Ovary (tissue), 9 donors: ENCODE measurements around the gene CACNA1C. TPM values are rescaled to one million over a fixed set of nuclear protein-coding genes. Genes with fewer than 3 reads are reported as not detected.

Experiments
- DNase-seq, 5 donors: peaks; one replicate each; pipeline ENCODE4 v3.0.0-alpha.2; 2019 to 2020
- H3K27ac ChIP-seq, 2 donors: fragments of 200-600 bp; one replicate each; pipeline versions ENCODE4 v1.5.1 to v1.8.0; 2019 to 2022
- H3K27me3 ChIP-seq: fragments of 200-600 bp; one replicate; pipeline ENCODE4 v1.8.0; 2022
- H3K36me3 ChIP-seq: fragments of 200-600 bp; sonication (generic); one replicate; pipeline ENCODE4 v1.5.1; 2019
- H3K4me1 ChIP-seq: one replicate; pipeline ENCODE4 v1.8.1; 2013; ENCODE audit warnings: mild to moderate bottlenecking, moderate library complexity; ENCODE audit not compliant: insufficient read depth
- H3K4me3 ChIP-seq: fragments of 200-600 bp; sonication (generic); one replicate; pipeline ENCODE4 v1.5.1; 2017
- H3K9me3 ChIP-seq, 2 donors: fragments of 200-600 bp in 1 of 2; sonication (generic) in 1 of 2; one replicate each; pipeline versions ENCODE4 v1.5.1 to v1.8.1; 2013 to 2019; ENCODE audit warnings: mild to moderate bottlenecking in 1 of 2, moderate library complexity in 1 of 2
- CTCF ChIP-seq, 3 donors: fragments of 450-650 bp in 2 of 3; fragments of 200-600 bp in 1 of 3; IDR thresholded peaks; one replicate each; pipeline versions ENCODE4 v1.5.1 to v1.8.0; 2016 to 2022; ENCODE audit warnings: antibody characterized with exemption in 3 of 3, mild to moderate bottlenecking in 1 of 3
- EP300 ChIP-seq: sonication (generic); formaldehyde crosslinking; IDR thresholded peaks from one replicate; pipeline ENCODE4 v1.6.1; 2017; ENCODE audit warnings: antibody characterized with exemption
- POLR2A ChIP-seq: fragments of 450-650 bp; IDR thresholded peaks from one replicate; pipeline ENCODE4 v1.6.1; 2017; ENCODE audit warnings: antibody characterized with exemption, mild to moderate bottlenecking, moderate library complexity
- WGBS, 3 donors: extraction: QIAGEN DNeasy Blood & Tissue Kit in 1 of 3; methylation state at CpG; one replicate each; pipeline versions ENCODE4 v1.1.5 to v1.1.7; 2013 to 2017; 5-methylcytosine and 5-hydroxymethylcytosine counted together
- intact Hi-C, 4 donors: fragments of 100-400 bp; cut with DNase I; formaldehyde crosslinking; loops; one replicate each; pipeline versions ENCODE4 v1.11.0 to v1.15.1; 2022 to 2023
- polyA plus RNA-seq, 2 donors: library from polyadenylated mRNA; stranded (reverse); fragments of 200-250 nt in 1 of 2; fragments of 350-450 nt in 1 of 2; fragmentation: Illumina TruSeq in 1 of 2; extraction: RNeasy Lipid Tissue Mini Kit (QIAGEN cat#74804) in 1 of 2; gene quantifications; one replicate each; pipeline ENCODE4 v1.2.3, GENCODE V29; 2013 to 2014
- total RNA-seq, 7 donors: library from RNA; depleted of rRNA in 2 of 7; stranded (reverse); fragments of >200 nt in 2 of 7; fragmentation: NEBNext Ultra II Directional in 3 of 7; extraction: Animal tissue kit (Norgen Biotek cat#: 25700) in 3 of 7; gene quantifications; one replicate each; pipeline versions ENCODE4 v1.1.0 to v1.2.4, GENCODE V29; 2016 to 2023
- donor health status: DM: no; HTN: no; CAD: no; lungs with moderate emphysema.
- donor health status: DM: no; HTN: no; CAD: no.
- donor health status: Bipolar disorder and iron deficiency.
- donor health status: DM: yes; HTN: yes; CAD: no.
- donor health status: DM: no; HTN: no; CAD: no.
- donor health status: DM: yes; HTN: yes; CAD: no.

CACNA1C gene
- total and polyA plus RNA-seq, 9 donors = 2.2 to 8.3 (median 3.7) TPM

GRCh38 chr12:2666846-2667245 lies 614.1 kb downstream of the CACNA1C start:
- 89 to 93% (median 91%) methylated on average over 3 of the region's 3 CpGs for WGBS, 3 donors
- no peak for TF ChIP-seq POLR2A
- no peak for TF ChIP-seq CTCF (IDR thresholded peaks at IDR 0.05)
- TF ChIP-seq EP300 = no peak
- Histone ChIP-seq H3K36me3 (no peaks in the 10 kb centered on the region), H3K4me1 (no peaks in the 10 kb centered on the region), H3K27me3 (no peaks in the 10 kb centered on the region), H3K27ac (no peak overlapping the region), H3K9me3 (no peaks in the 10 kb centered on the region), H3K4me3 (no peak overlapping the region)
- intact Hi-C loops = no loop called here
- peak in 1 of 5 donors; percentile 4 for DNase-seq

- Histone ChIP-seq H3K27ac (no peak overlapping the region), H3K4me3 (no peak overlapping the region), H3K4me1 (no peaks in the 10 kb centered on the region), H3K9me3 (no peaks in the 10 kb centered on the region), H3K27me3 (no peaks in the 10 kb centered on the region), H3K36me3 (no peaks in the 10 kb centered on the region)
- TF ChIP-seq POLR2A = no peak
- TF ChIP-seq EP300 = no peak
- TF ChIP-seq CTCF (IDR thresholded peaks at IDR 0.05) = no peak
- intact Hi-C loops = no loop called here
- DNase-seq = no peak
- WGBS, 3 donors = 82 to 87% (median 84%) methylated on average over 17 of the region's 17 CpGs
Observed at GRCh38 chr12:2667716-2668440, 615.1 kb downstream of the CACNA1C start.

- H3K36me3 ChIP-seq = no peaks in the 10 kb centered on the region
- WGBS, 3 donors = 92 to 94% (median 92%) methylated on average over 17 of the region's 17 CpGs
- H3K4me1 ChIP-seq = no peaks in the 10 kb centered on the region
Observed at GRCh38 chr12:2668816-2669215, 616.0 kb downstream of the CACNA1C start.

GRCh38 chr12:2669560-2669959 lies 616.8 kb downstream of the CACNA1C start:
- Histone ChIP-seq H3K27ac (no peak overlapping the region), H3K4me3 (no peak overlapping the region), H3K9me3 (no peaks in the 10 kb centered on the region), H3K36me3 (no peaks in the 10 kb centered on the region), H3K27me3 (no peaks in the 10 kb centered on the region), H3K4me1 (no peaks in the 10 kb centered on the region)
- no peak for TF ChIP-seq CTCF (IDR thresholded peaks at IDR 0.05)
- TF ChIP-seq EP300 = no peak
- no peak for TF ChIP-seq POLR2A
- 90 to 95% (median 92%) methylated on average over 8 of the region's 8 CpGs for WGBS, 3 donors
- no peak for DNase-seq
- intact Hi-C loops = no loop called here

More at GRCh38 chr12:2668816-2669215, 616.0 kb downstream of the CACNA1C start:
- no peak overlapping the region for H3K27ac ChIP-seq
- H3K4me3 ChIP-seq = no peak overlapping the region
- no peaks in the 10 kb centered on the region for H3K27me3 ChIP-seq
- TF ChIP-seq EP300 (no peak), POLR2A (no peak), CTCF (IDR thresholded peaks at IDR 0.05) (no peak)
- H3K9me3 ChIP-seq = no peaks in the 10 kb centered on the region
- no peak for DNase-seq
- intact Hi-C loops = no loop called here
